GM19395 (cell line): ENCODE data around the gene C1orf122.

Source experiments
- ATAC-seq: cut with Tn5 transposase; IDR thresholded peaks from one replicate; pipeline ENCODE4 v1.9.1; 2021; ENCODE audit warnings: mild to moderate bottlenecking, moderate library complexity; ENCODE audit not compliant: unreplicated experiment

The C1orf122 gene

DNA sequence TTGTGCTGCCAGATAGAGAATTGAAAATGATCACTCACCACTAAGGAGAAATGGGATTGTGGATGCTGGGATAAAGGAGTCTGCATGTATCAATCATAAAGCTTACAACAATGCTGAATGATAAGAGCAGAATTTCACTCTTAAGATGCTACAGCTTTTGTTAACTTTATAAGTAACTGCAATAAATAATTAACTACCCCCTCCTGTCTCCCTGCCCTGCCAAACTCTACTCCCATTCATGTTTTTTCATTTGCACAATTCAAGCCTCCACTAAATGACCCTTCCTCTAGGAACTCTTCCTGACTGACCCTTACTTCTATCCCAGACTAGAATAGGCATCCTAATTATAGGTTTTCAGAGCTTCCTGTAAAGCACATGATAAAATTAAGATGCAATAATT lies 36.9 kb downstream of the C1orf122 start:
- ATAC-seq: no peak

- no peak for ATAC-seq
These were observed 37.6 kb downstream of the C1orf122 start for GRCh38 chr1:37845049-37845646.

DNA sequence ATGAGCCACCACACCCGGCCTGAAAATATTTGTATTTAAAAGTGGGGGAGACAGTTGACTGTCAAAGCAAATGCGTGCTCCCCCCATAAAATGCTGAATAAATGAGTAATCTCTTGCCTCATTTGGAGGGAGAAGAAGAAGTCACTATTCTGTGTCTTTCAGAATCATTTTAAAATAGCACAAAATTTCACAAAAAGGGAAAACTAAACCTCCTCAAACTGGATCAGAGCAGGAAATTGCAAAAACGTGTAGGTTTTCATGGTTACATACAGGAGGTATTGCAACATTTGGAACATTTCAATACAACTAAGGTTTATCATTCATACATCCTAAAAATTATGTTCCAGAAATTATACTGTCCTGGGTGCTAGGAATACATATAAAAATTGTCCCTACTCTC lies 38.2 kb downstream of the C1orf122 start:
- no peak for ATAC-seq

DNA sequence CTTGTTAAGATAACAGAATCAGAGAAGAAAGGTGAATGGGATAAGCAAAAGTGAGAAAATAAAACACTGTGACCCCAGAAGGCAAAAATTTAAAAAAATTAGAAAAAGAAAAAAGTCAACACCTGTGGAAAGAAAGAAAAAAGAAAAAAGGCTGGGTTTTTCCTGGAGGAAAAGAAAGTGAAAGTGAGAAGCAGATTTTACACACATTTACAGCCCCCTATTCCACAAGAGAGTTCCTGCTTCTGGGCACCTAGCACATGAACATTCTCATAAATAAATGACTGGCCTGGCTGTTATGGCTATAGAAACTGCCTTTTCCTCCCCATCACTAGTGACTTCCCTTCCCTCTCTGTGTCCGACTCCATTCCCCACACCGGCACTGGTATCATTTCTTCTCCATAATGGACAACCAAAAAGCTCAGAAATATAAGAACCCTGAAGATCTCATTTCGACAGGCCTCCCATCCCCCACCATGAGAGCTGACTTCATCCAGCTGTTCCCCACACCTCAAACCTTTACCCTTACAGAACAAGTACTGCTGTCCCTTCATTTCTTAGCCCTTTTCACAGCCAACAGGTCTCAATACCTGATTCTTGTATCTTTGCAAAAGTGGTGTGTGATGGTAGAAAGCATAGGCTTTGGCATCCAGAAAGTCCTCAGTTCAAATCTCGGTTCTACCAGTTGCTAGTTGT lies 39.2 kb downstream of the C1orf122 start:
- ATAC-seq: no peak

DNA sequence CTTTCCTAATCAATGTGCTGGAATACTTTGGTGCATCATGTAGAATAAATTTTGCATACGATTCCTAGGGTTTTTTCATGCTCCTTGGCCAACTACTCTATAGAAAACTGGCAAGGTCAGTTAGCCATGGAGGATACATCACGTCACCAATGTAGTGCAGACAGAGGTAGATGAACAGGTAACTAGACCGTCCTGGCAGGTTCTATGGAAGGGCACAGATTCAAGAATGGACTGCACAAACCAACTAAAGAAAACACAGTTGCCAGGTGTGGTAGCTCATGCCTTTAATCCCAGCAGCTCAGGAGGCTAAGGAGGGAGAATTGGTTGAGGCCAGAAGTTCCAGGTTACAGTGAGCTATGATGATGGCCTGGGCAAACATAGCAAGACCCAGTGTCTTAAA lies 41.9 kb downstream of the C1orf122 start:
- ATAC-seq: no peak

- no peak for ATAC-seq
These were observed 42.9 kb downstream of the C1orf122 start for GRCh38 chr1:37850352-37850955.

DNA sequence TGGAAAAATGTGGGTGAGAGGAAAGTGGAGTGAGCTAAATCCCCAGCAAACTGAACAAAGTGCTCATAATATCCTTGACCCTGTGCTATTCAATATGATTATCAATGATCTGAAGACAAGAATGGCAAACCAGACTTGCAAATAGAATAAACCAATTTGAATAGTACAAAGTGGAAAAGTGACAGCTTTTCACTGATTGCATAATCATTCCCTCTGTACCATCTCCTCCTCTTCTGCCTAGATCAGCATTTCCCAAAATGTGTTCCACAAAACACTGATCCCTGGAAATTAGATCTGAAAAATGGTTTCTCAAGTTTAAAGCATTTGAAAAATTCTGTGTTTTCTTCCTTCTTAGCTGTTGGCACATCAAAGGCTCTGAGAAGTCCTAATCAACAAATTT lies 43.7 kb downstream of the C1orf122 start:
- no peak for ATAC-seq

DNA sequence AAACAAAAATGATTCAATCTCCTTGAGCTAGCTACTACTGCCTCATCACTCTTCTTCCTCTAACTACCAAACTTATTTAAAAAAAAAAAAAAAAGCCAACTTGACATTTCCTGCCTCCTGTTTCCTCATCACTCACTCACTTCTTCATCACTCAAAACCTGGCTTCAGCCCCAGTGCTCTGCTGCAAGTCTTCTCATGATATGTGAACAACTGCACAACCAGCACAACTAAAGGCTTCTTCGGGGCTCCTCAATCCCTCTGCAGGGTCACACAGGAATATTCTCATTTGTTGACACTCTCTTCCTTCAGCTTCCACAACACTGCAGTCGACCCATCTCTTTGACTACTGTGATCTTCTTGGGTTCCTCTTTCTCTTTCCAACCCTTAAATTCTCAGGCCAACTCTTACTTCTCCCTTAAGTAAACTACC lies 44.2 kb downstream of the C1orf122 start:
- no peak for ATAC-seq

GRCh38 chr1:37853157-37853556 lies 45.6 kb downstream of the C1orf122 start:
- ATAC-seq: no peak

GRCh38 chr1:37854406-37854805 lies 46.8 kb downstream of the C1orf122 start:
- ATAC-seq: no peak
